Activated CD8-positive, alpha-beta T cell treated with anti-CD3 and anti-CD28 coated beads, Interleukin-2, amount 10 ng/mL, durations not matched to agents 7 days and 5 days (primary cell): Measurements from ENCODE around the gene TRPM7. TPM values are rescaled to one million over a fixed set of nuclear protein-coding genes. Genes with fewer than 3 reads are reported as not detected.

Experiments used
- total RNA-seq, 2 experiments: library from RNA; stranded (reverse); gene quantifications; one replicate each; pipeline ENCODE4 v1.2.3, GENCODE V29; 2021

TRPM7 gene
- total RNA-seq, 2 experiments from 2014 or later, result 38.0 to 40.2 TPM

Other genes with a start within 250 kb of the TRPM7 start
- gene USP50, start 140.1 kb downstream of the TRPM7 start, total RNA-seq, result not detected
- gene SPPL2A, start 78.9 kb upstream of the TRPM7 start, total RNA-seq, result 10 to 100 TPM; 77.9 to 83.6 TPM
- gene AP4E1, start 221.9 kb upstream of the TRPM7 start, total RNA-seq, result 10 to 100 TPM; 15.9 to 20.0 TPM